ENCODE results near the gene AP1AR.

Gene AP1AR

DNA sequence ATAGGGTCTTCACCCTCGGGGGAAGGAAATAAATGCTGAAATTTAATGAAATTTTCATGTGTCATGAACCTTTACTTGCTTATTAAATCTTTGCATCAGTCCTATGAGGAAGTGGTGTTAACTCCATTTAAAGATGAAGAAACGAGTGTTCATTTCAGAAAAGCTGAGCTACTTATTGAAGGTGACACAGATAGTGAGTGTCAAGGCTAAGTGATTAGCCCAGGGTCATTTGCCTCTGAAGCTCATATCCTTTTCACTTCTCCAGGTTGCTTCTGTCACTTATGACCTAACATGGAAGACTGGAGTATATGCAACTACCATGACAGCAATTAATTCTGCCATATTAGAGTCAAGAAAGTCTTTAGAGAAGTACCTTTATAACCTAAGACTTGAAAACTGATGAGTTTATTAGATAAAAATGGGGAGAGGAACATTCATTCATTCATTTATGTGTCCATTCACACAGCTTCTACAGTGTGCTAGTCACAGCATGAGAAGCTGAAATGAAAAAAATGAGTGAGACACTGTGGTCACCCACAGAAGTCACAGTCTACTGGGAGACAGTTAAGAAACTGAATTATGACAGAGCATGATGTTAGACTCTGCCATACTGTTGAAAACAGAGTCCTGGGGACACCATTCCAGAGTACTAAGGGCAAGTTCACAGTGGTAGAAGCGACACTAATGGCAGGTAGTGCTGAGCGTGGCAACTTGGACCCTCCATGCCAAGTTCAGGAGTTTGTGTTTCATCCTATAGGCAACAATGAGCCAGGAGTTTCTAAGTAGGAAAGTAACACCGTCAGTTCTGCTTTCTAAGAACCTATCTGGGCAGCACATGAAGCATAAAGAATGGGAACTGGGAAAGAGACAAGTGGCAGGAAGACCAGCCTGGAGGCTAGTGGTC is 86.9 kb downstream of the AP1AR start:
- DNase-seq (ENCODE audit: low spot score), result no peak
- no peak overlapping the region for H3K27ac ChIP-seq
- TF ChIP-seq CTCF (IDR thresholded peaks at IDR 0.05), result no peak
- no peak overlapping the region for H3K4me3 ChIP-seq
